Fibroblast of peridontal ligament (primary cell): Measurements from ENCODE around the gene MDK.

ENCODE experiments used
- DNase-seq: peaks from one replicate; pipeline ENCODE4 v3.0.0-alpha.2; 2010; ENCODE audit errors: extremely low read depth

The MDK gene

GRCh38 chr11:46402957-46403902 is 21.8 kb downstream of the MDK start:
- DNase-seq: no peak

DNA sequence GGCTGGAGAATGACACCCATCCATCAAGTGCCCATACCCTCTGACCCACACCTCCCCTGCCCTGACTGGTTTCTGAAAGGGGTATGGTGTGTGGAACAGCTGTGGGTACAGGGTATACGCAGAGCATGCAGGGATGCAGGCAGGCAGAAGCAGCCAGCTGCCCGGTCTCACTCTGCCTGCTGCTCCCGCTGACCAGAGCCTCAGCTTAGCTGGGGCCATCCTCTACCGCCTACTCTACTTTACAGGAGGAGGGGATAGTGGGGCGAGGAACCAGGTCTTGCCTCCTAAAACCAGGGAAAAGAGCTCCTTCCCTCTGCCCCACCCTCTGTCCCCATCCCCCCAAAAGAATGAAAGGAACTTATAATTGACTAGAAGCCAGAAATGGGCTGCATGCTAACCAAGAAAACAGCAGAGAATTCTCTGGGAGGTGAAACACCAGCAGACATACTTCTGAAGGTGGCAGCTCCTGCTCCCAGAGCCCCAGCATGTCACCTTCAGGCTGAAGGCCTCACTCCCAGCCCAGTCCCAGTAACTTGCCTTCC is 23.1 kb downstream of the MDK start:
- DNase-seq: no peak

GRCh38 chr11:46407635-46408034 is 26.2 kb downstream of the MDK start:
- no peak for DNase-seq

DNA sequence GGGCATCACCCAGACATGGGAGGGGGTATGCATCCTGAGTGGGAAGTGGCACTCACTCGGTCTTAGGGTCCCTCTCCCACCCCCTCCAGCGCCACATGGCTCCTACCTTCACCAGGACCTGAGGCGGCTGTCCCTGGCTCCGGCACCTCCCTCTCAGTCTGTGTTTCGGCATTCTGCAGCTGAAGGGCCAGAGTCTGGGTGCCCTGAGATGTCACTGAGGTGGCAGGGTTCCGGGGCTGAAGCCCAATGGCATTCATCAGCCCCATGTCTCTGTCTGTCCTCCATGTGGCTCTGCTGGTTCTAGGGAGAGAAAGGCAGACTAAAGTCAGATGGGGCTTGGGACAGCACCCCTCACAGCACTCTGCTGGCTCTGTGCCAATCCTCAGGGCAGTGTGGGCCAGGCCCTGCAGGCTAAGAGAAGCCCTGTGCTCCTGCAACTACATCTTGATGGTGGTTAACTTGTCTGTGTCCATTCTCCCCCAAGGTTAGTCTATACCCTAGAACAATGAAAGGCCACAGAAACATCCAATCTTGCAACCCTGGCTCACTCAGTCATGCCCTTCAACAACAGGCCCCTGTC is 27.0 kb downstream of the MDK start:
- DNase-seq: no peak

DNA sequence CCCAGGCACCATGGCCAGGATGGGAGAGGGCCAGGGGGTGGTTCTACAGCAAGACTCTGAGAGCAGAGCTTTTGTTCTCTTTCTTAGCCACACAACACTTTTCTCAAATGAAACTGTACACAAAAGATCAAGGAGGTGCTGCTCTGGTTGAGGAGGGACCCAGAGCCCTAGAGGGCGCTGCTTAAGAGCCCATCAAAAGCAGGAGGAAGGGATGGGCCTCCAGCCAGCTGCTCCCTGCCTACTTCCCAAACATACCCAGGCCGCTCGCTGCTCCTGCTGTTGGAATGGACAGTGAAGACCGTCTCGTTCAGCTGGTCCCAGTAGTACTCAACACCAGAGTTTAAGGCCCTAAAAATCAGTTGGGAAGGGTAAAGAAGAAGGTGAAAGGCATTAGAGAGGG is 28.6 kb downstream of the MDK start:
- peak; percentile 43 for DNase-seq

DNA sequence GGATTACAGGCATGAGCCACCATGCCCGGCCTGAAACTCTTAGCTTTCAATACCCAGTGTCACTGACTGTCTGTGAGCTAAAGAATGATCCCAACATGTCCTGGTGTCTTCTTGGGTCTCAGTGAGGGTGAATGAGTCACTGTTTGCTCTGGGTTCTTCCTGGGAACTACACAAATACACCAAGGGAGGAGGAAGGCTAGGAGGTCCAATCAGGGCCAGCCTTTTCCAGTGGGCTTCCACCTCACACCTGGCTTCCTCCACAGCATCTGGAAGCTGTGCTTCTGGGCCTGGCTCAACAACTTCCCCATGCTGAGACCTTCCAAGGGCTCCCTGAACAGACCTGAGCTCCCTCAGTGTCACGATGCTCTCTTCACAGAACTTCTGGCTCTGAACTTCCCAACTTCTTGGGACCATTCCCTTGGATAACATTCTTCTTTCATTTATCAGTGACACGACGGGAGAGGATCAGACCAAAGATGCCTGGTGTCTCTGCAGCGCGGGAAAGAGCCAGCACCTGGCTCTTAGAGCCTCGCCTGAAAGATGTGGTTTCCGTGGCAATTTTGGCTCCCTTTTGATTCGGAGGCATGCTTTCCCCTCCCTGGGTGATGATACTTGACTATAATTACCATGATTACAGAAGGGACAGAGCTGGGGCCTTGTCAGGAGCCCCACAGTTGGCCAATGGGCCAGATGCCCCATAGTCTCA is 32.4 kb downstream of the MDK start:
- DNase-seq: no peak

GRCh38 chr11:46414466-46414796 is 33.0 kb downstream of the MDK start:
- no peak for DNase-seq

DNA sequence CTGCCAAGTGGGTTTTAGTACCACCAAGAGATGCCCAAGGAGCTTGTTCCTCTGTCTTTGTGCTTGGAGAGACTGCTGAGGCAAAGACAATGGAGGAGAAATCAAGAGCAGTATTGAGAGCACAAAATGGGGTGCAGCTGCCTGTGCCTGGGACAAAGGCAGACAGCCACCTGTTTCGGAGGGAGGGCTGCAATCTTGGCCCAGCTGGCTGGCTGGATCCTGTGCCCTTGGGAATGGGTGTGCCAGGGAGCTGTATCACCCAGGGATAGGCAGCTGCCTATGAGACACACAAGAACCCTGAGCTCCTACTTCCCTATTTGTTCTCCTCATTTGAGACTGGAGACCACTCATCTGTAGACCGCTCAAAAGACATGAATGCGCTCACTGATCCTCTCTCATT is 33.4 kb downstream of the MDK start:
- DNase-seq: no peak

GRCh38 chr11:46417711-46418110 is 36.2 kb downstream of the MDK start:
- no peak for DNase-seq

DNA sequence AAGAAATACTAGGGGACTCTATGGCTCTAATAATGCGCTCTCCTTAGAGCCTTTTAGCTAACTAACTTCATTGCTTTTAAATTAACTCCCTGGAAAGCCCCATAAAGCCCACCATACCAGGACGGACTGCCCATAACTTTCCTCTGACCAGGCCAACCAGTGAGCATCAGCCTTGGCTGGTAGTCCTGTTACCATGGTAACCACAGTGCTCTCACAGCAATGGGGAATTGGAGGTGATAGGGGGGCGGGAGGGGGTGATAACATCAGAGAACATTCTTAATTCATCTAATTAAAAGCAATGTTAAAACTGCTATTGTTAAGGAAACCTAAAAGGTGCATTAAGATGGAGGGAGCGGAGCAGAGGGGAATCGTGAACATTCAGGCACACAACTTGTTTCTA is 37.3 kb downstream of the MDK start:
- no peak for DNase-seq

- no peak for DNase-seq
Measured at GRCh38 chr11:46420513-46420912, 39.0 kb downstream of the MDK start.

DNA sequence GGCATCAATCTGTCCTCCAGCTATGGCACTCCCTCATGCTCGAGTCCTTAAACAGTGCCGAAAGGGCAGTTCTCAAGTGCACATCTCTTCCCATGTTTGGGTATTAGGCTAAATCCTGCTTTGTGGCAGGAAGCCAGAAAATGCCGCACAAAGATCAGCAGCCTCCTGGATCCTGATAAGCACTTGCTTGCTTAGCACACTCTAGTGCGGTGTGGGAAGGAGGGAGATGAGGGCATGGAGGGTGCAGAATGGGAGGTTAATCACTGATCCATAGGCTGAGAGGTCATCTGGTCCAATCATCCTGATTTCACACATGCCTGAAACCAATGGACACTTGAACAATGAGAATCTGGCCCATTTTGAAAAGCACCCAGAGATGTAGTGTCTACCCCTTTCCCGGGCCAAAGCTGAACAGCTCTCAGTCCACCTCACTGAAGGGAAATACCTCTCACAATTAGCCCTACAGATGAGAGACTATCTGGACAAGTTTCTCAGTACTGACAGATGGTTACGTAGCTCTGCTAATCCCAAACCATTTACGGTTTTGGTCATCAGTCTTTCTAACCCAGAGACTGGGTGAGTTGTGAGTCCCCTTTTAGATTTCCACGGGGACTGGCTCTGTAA is 39.9 kb downstream of the MDK start:
- DNase-seq: no peak

GRCh38 chr11:46422588-46422987 is 41.1 kb downstream of the MDK start:
- peak; percentile 29 for DNase-seq

DNA sequence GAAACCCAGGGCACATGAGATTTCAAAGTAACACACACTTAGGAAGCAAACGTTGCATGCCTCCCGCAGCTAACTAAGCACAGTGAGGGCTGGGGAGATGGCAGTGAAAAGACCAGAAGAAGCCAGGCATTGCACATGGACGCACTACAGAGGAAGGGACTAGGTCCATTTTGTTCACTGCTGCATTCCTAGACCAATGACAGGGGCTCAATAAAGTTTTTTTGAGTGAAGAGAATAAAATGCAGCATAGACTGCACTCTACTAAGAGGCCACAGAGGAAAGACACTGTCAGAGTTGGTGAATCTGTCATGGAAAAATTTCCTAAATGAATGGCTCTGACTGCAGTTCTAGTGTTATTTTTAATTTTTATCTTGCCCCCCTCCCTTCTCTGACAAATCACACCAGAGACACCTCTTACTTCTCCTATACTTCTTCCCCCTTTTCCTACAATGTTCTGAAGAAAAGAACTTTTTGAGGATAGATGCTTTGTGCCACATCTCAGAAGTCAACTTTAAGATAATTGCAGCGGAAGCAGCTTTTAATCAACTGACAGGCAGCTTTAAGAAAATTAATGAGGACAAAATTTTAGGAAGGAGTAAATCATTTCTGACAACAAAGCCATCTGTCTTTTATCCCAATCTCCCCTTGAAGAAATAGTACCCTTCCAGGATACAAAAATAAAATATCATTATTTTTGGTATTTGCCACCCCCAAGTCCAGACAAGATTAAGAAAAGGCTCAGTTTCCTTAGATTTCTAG is 44.9 kb downstream of the MDK start:
- DNase-seq: no peak

GRCh38 chr11:46427364-46427763 is 45.9 kb downstream of the MDK start:
- no peak for DNase-seq

GRCh38 chr11:46429717-46430116 is 48.2 kb downstream of the MDK start:
- peak; percentile 65 for DNase-seq

GRCh38 chr11:46431211-46431610 is 49.7 kb downstream of the MDK start:
- no peak for DNase-seq
